Parathyroid adenoma (tissue), 2 donors: Measurements from ENCODE around the gene RPL7A.
"Not testable (repeated sequence)": the region's sequence is repeated elsewhere in the genome, so short reads cannot be mapped to it uniquely, and the experiment has no call there.

Source experiments
- H2AFZ ChIP-seq: fragments of 300-600 bp; sonication (generic); one replicate; pipeline ENCODE4 v1.7.0; 2017; ENCODE audit warnings: antibody characterized with exemption, mild to moderate bottlenecking
- H3K27ac ChIP-seq: fragments of 300-600 bp; sonication (generic); one replicate; pipeline ENCODE4 v1.7.0; 2017
- H3K27me3 ChIP-seq: fragments of 300-600 bp; sonication (generic); one replicate; pipeline ENCODE4 v1.7.0; 2017; ENCODE audit warnings: low read length; ENCODE audit not compliant: control insufficient read depth, insufficient read depth
- H3K36me3 ChIP-seq: fragments of 300-600 bp; sonication (generic); one replicate; pipeline ENCODE4 v1.7.0; 2017; ENCODE audit warnings: low read length; ENCODE audit not compliant: control insufficient read depth, insufficient read depth
- H3K4me1 ChIP-seq: fragments of 300-600 bp; sonication (generic); one replicate; pipeline ENCODE4 v1.7.0; 2017; ENCODE audit warnings: control low read depth
- H3K4me2 ChIP-seq: fragments of 300-600 bp; sonication (generic); one replicate; pipeline ENCODE4 v1.7.0; 2017; ENCODE audit warnings: low read length
- H3K4me3 ChIP-seq: fragments of 300-600 bp; sonication (generic); one replicate; pipeline ENCODE4 v1.7.0; 2017; ENCODE audit warnings: low read depth, low read length
- H3K79me2 ChIP-seq: fragments of 300-600 bp; sonication (generic); one replicate; pipeline ENCODE4 v1.7.0; 2017; ENCODE audit warnings: control low read depth
- H3K9ac ChIP-seq: fragments of 300-600 bp; sonication (generic); one replicate; pipeline ENCODE4 v1.7.0; 2017; ENCODE audit warnings: mild to moderate bottlenecking
- H3K9me3 ChIP-seq: fragments of 300-600 bp; sonication (generic); one replicate; pipeline ENCODE4 v1.7.0; 2017; ENCODE audit warnings: low read length; ENCODE audit not compliant: control insufficient read depth
- CTCF ChIP-seq: fragments of 300-600 bp; sonication (generic); IDR thresholded peaks from one replicate; pipeline ENCODE4 v1.7.0; 2017; ENCODE audit warnings: antibody characterized with exemption, mild to moderate bottlenecking
- donor health status: primary hyperparathyroidism.

Gene RPL7A

GRCh38 chr9:133332381-133332730, 15.7 kb upstream of the RPL7A start:
- Histone ChIP-seq H3K4me3 (no peak overlapping the region), H3K9me3 (no peaks in the 10 kb centered on the region), H3K79me2 (no peaks in the 10 kb centered on the region), H3K4me1 (peaks cover 7% of the 10 kb centered on the region), H3K9ac (no peak overlapping the region), H3K27me3 (no peaks in the 10 kb centered on the region), H3K27ac (no peak overlapping the region), H3K4me2 (no peak overlapping the region), H2AFZ (no peak overlapping the region), H3K36me3 (no peaks in the 10 kb centered on the region)
- TF ChIP-seq CTCF, result no peak

GRCh38 chr9:133333011-133333410, 15.0 kb upstream of the RPL7A start:
- no peak overlapping the region for H2AFZ ChIP-seq
- H3K4me3 ChIP-seq, result no peak overlapping the region
- no peaks in the 10 kb centered on the region for H3K9me3 ChIP-seq
- no peak for TF ChIP-seq CTCF
- no peaks in the 10 kb centered on the region for H3K79me2 ChIP-seq
- peaks cover 7% of the 10 kb centered on the region for H3K4me1 ChIP-seq
- no peak overlapping the region for H3K9ac ChIP-seq
- no peak overlapping the region for H3K27ac ChIP-seq
- no peak overlapping the region for H3K4me2 ChIP-seq
- no peaks in the 10 kb centered on the region for H3K27me3 ChIP-seq
- no peaks in the 10 kb centered on the region for H3K36me3 ChIP-seq

- Histone ChIP-seq H3K4me3 (no peak overlapping the region), H3K36me3 (no peaks in the 10 kb centered on the region)
Observed at GRCh38 chr9:133333566-133333965, 14.5 kb upstream of the RPL7A start.

GRCh38 chr9:133334161-133334560, 13.9 kb upstream of the RPL7A start:
- no peaks in the 10 kb centered on the region for H3K36me3 ChIP-seq
- no peaks in the 10 kb centered on the region for H3K27me3 ChIP-seq
- H3K9me3 ChIP-seq, result no peaks in the 10 kb centered on the region
- H2AFZ ChIP-seq, result no peak overlapping the region
- H3K4me1 ChIP-seq, result peaks cover 7% of the 10 kb centered on the region
- H3K4me3 ChIP-seq, result no peak overlapping the region
- no peaks in the 10 kb centered on the region for H3K79me2 ChIP-seq
- H3K9ac ChIP-seq, result no peak overlapping the region
- H3K4me2 ChIP-seq, result no peak overlapping the region
- no peak overlapping the region for H3K27ac ChIP-seq
- no peak for TF ChIP-seq CTCF

More at GRCh38 chr9:133333566-133333965, 14.5 kb upstream of the RPL7A start:
- Histone ChIP-seq H3K27me3 (no peaks in the 10 kb centered on the region), H3K27ac (no peak overlapping the region), H3K9ac (no peak overlapping the region), H3K4me1 (peaks cover 7% of the 10 kb centered on the region), H3K9me3 (no peaks in the 10 kb centered on the region), H3K79me2 (no peaks in the 10 kb centered on the region), H2AFZ (no peak overlapping the region), H3K4me2 (no peak overlapping the region)
- TF ChIP-seq CTCF, result no peak

- peak overlapping the region; percentile 96 for H3K4me3 ChIP-seq
- not testable (repeated sequence) for H3K36me3 ChIP-seq, H3K4me1 ChIP-seq, H3K9ac ChIP-seq, H3K27ac ChIP-seq, H2AFZ ChIP-seq, H3K79me2 ChIP-seq, H3K9me3 ChIP-seq, H3K27me3 ChIP-seq
- H3K4me2 ChIP-seq, result peak overlapping the region; percentile 98
Observed at GRCh38 chr9:133334888-133335287, 13.1 kb upstream of the RPL7A start.
